Pancreas (tissue), 10 donors: ENCODE measurements around the gene ZCCHC17. TPM values are rescaled to one million over a fixed set of nuclear protein-coding genes. Genes with fewer than 3 reads are reported as not detected.
"Not testable (repeated sequence)": the region's sequence is repeated elsewhere in the genome, so short reads cannot be mapped to it uniquely, and the experiment has no call there.

ENCODE experiments used
- ATAC-seq, 4 donors: fragments of 200-7000 bp; cut with Tn5 transposase; one replicate each; pipeline versions ENCODE4 v1.8.0 to v1.9.1; 2020; ENCODE audit warnings: mild to moderate bottlenecking in 4 of 4, moderate library complexity in 4 of 4
- DNase-seq, 6 donors: peaks; one replicate each; pipeline ENCODE4 v3.0.0-alpha.2; 2020
- FAIRE-seq: peaks from 2 replicates; lab custom pipeline; 2012; peaks lifted over from hg19 to GRCh38; lab: Jason Lieb, UNC
- H3K27ac ChIP-seq, 4 donors: fragments of 200-600 bp; sonication (generic); 1 replicate in 3 of 4; 2 replicates in 1 of 4; pipeline versions ENCODE4 v1.5.0 to v1.8.0; 2020
- H3K27me3 ChIP-seq, 4 donors: fragments of 200-600 bp; one replicate each; pipeline ENCODE4 v1.8.0; 2021
- H3K36me3 ChIP-seq, 3 donors: fragments of 200-600 bp; sonication (generic) in 1 of 3; one replicate each; pipeline versions ENCODE4 v1.5.0 to v1.8.0; 2020 to 2021
- H3K4me1 ChIP-seq, 3 donors: fragments of 200-600 bp; one replicate each; pipeline ENCODE4 v1.8.0; 2021
- H3K4me3 ChIP-seq, 4 donors: fragments of 200-600 bp; sonication (generic) in 2 of 4; one replicate each; pipeline versions ENCODE4 v1.5.0 to v1.8.0; 2020 to 2021
- H3K9me3 ChIP-seq, 4 donors: fragments of 200-600 bp; one replicate each; pipeline ENCODE4 v1.8.0; 2021
- WGBS, 2 donors: extraction: QIAGEN DNeasy Blood & Tissue Kit; methylation state at CpG; one replicate each; pipeline ENCODE4 v1.1.7; 2013; 5-methylcytosine and 5-hydroxymethylcytosine counted together
- intact Hi-C, 3 donors: fragments of 100-400 bp; cut with DNase I; formaldehyde crosslinking; loops; one replicate each; pipeline versions ENCODE4 v1.11.1 to v1.14.2; 2022
- polyA plus RNA-seq, 2 donors: library from polyadenylated mRNA; stranded (reverse); fragments of 200-250 nt; gene quantifications; one replicate each; pipeline ENCODE4 v1.2.3, GENCODE V29; 2013
- total RNA-seq, 6 donors: library from RNA; stranded (reverse); fragmentation: NEBNext Ultra II Directional in 4 of 6; extraction: Animal tissue kit (Norgen Biotek cat#: 25700) in 4 of 6; gene quantifications; one replicate each; pipeline versions ENCODE4 v1.2.1 to v1.2.4, GENCODE V29; 2021 to 2023
- TF ChIP-seq, protein P1 (sequence below), 4 donors: fragments of 200-600 bp; sonication (generic) in 3 of 4; IDR thresholded peaks; one replicate each; pipeline versions ENCODE4 v1.5.0 to v1.8.0; 2021; ENCODE audit warnings: antibody characterized with exemption in 4 of 4
- donor health status: healthy with polysubstance abuse.
- donor health status: DM: no; HTN: no; CAD: no; lungs with moderate emphysema.
- donor health status: DM: no; HTN: no; CAD: no.
- donor health status: control.
- donor health status: control.
- donor health status: Bipolar disorder and iron deficiency.
- donor health status: DM: yes; HTN: yes; CAD: no.
- donor health status: DM: no; HTN: no; CAD: no.
- donor health status: DM: no; HTN: no; CAD: no.
- donor health status: DM: yes; HTN: yes; CAD: no.

The ZCCHC17 gene
- total and polyA plus RNA-seq, 8 donors: 5.6 to 20.3 (median 9.5) TPM

DNA sequence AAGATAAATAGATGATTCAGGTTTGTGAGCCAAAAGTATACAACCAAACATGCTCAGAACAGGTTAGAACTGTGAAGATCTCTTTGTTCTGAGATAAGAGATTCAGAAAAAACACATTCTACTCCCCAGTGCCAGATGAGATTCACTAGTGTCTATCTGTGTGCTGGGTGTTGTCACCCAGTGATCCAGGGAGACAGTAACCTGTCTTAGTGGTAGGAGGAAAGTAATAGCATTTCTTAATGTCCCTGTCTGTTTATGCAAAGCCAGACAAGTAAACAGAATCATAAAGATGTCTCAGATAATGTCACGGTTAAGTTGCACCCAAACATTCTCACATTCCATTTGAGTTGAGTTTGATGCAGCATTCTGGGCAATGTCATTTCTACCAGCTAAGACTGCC is 38.3 kb upstream of the ZCCHC17 start:
- Histone ChIP-seq H3K27ac (no peak overlapping the region), H3K4me1 (no peaks in the 10 kb centered on the region), H3K9me3 (no peaks in the 10 kb centered on the region), H3K4me3 (no peak overlapping the region), H3K27me3 (no peaks in the 10 kb centered on the region), H3K36me3 (peaks cover 0 to 31% (median 4%) of the 10 kb centered on the region in 3 donors)
- WGBS, 2 donors: 94 to 95% methylated on average over 1 of the region's 1 CpG
- intact Hi-C loops: no loop called here
- DNase-seq (no peak), ATAC-seq (no peak), FAIRE-seq (no peak)
- TF ChIP-seq, protein P1, sequence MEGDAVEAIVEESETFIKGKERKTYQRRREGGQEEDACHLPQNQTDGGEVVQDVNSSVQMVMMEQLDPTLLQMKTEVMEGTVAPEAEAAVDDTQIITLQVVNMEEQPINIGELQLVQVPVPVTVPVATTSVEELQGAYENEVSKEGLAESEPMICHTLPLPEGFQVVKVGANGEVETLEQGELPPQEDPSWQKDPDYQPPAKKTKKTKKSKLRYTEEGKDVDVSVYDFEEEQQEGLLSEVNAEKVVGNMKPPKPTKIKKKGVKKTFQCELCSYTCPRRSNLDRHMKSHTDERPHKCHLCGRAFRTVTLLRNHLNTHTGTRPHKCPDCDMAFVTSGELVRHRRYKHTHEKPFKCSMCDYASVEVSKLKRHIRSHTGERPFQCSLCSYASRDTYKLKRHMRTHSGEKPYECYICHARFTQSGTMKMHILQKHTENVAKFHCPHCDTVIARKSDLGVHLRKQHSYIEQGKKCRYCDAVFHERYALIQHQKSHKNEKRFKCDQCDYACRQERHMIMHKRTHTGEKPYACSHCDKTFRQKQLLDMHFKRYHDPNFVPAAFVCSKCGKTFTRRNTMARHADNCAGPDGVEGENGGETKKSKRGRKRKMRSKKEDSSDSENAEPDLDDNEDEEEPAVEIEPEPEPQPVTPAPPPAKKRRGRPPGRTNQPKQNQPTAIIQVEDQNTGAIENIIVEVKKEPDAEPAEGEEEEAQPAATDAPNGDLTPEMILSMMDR (IDR thresholded peaks at IDR 0.05): no peak

DNA sequence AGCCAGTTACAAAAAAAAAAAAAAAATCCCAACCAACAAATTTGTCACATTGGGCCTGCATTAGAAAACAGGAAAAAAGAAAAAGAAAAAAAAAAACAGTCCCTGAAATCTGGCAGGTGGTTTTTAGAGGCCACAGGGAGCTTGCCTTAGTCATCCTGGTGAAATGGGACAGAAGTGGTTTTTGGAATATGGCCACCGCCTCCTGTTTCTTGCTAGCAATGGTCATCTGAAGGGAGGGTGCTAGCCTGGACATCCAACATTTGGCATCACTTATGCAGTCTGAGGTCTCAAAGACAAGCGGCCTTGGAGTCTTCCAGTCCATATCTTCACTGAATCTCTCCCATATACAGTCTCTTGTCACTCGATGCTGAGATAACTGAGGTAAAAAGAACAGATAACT is 37.1 kb upstream of the ZCCHC17 start:
- Histone ChIP-seq H3K4me3 (no peak overlapping the region), H3K9me3 (no peaks in the 10 kb centered on the region), H3K4me1 (peaks cover 0 to 5% (median 0%) of the 10 kb centered on the region in 3 donors), H3K36me3 (peaks cover 0 to 31% (median 4%) of the 10 kb centered on the region in 3 donors), H3K27ac (no peak overlapping the region), H3K27me3 (no peaks in the 10 kb centered on the region)
- DNase-seq (no peak), FAIRE-seq (no peak), ATAC-seq (no peak)
- TF ChIP-seq, protein P1 (IDR thresholded peaks at IDR 0.05): no peak
- 83 to 89% methylated on average over 3 of the region's 3 CpGs for WGBS, 2 donors
- intact Hi-C loops: no loop called here

DNA sequence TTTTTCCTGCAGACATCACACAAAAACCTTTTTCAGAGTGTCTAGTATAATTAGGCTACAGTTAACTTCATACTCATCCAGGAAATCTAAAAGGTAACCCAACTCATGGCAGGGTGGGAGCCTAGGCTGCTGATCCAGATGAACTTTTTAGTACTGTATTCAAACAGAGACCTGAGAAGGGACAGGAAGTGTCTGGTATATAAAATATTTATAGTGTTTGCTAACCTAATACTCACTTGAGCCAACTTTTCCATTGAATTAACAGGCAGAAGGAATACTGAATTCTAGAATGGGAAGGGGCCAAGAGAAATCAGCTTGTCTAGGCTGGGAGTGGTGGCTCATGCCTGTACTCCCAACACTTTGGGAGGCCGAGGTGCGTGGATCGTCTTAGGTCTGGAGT is 34.9 kb upstream of the ZCCHC17 start:
- intact Hi-C loops: no loop called here
- no peak overlapping the region for H3K27ac ChIP-seq
- FAIRE-seq (no peak), DNase-seq (no peak), ATAC-seq (no peak)
- H3K9me3 ChIP-seq: no peaks in the 10 kb centered on the region
- H3K4me1 ChIP-seq: peaks cover 0 to 5% (median 0%) of the 10 kb centered on the region in 3 donors
- TF ChIP-seq, protein P1 (IDR thresholded peaks at IDR 0.05): no peak
- H3K36me3 ChIP-seq: peaks cover 0 to 31% (median 4%) of the 10 kb centered on the region in 3 donors
- H3K27me3 ChIP-seq: no peaks in the 10 kb centered on the region
- 93 to 98% methylated on average over 3 of the region's 3 CpGs for WGBS, 2 donors
- H3K4me3 ChIP-seq: no peak overlapping the region

DNA sequence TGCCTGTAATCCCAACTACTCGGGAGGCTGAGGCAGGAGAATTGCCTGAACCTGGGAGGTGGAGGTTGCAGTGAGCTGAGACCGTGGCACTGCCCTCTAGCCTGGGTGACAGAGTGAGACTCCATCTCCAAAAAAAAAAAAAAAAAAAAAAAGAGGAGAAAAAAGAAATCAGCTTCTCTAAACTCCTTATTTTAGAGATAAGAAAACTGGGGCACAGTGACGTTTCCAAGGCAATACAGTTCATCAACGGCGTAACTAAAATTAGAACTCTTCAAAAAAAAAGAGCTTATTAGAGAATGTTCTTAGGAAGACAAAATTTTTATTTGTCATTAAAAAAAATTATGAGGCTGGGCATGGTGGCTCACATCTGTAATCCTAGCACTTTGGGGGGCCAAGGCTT is 34.4 kb upstream of the ZCCHC17 start:
- H3K27ac ChIP-seq, FAIRE-seq, H3K27me3 ChIP-seq, H3K4me1 ChIP-seq, H3K4me3 ChIP-seq, ATAC-seq, DNase-seq, H3K9me3 ChIP-seq, intact Hi-C loops: not testable (repeated sequence)
- WGBS, 2 donors: 94 to 97% methylated on average over 5 of the region's 5 CpGs
- peaks cover 0 to 31% (median 4%) of the 10 kb centered on the region in 3 donors for H3K36me3 ChIP-seq

DNA sequence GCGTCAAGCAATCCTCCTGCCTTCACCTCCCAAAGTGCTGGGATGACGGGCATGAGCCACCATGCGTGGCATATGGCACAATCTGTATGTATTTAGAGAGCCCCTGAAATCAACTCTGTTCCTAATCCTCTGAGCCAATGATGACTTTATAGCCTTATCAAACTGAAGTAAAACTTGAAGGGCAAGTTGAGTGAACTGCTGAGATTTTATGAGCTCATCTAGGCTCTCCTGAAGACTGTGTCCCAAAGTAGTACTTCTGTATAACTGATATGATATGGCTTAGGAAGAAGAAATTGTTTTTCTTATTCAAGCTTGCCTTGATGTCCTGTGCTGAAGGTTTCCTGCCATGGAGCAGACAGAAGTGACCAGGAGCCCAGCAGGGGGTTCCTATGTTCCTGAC is 33.4 kb upstream of the ZCCHC17 start:
- H3K4me3 ChIP-seq: no peak overlapping the region
- no peak for DNase-seq
- FAIRE-seq: no peak
- peaks cover 0 to 5% (median 0%) of the 10 kb centered on the region in 3 donors for H3K4me1 ChIP-seq
- 98% methylated on average over 3 of the region's 3 CpGs for WGBS, 2 donors
- H3K9me3 ChIP-seq: no peaks in the 10 kb centered on the region
- no peak overlapping the region for H3K27ac ChIP-seq
- H3K36me3 ChIP-seq: peaks cover 0 to 23% (median 4%) of the 10 kb centered on the region in 3 donors
- no peak for ATAC-seq
- intact Hi-C loops: no loop called here
- H3K27me3 ChIP-seq: no peaks in the 10 kb centered on the region
- TF ChIP-seq, protein P1 (IDR thresholded peaks at IDR 0.05): no peak
